EL (cell line): Measurements from ENCODE around the gene HEXIM1.

ENCODE experiments used
- DNase-seq: peaks from one replicate; pipeline ENCODE4 v3.0.0-alpha.2; 2016

Gene HEXIM1

DNA sequence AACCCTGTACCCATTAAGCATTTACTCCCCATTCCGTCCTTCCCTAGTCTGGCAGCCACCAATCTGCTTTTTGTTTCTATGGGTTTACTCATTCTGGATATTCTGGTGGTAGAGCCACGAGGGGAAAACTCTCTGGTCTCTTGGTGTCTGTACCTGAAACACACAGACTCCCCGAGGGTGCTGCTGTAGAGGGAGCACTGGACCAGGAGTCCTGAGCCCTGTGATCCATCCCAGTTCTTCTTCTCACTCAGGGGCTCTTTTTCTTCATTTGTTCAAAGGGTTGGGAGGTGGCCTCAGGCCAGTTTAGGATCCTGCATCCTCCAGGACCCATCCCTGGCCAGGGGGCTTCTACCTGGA is 27.5 kb downstream of the HEXIM1 start:
- no peak for DNase-seq

DNA sequence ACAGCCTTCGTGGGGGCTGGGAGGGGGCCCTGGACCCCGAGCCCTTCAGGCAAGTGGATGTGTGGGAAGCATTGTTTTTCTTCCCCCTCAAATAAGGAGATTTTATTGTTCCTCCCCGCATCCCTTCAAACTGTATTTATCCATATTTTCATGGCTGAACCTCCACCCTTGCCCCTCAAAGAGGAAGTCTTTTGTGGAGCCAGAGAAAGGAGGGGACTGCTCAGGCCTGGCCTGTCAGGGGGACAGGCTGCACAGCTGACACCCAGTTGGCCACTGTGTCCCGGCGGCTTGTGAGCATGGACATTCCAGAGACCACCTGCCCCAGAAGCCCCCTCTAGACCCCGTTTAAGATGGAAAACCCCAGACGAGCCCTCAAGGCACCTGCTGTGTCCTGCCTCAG is 29.3 kb downstream of the HEXIM1 start:
- DNase-seq: no peak

DNA sequence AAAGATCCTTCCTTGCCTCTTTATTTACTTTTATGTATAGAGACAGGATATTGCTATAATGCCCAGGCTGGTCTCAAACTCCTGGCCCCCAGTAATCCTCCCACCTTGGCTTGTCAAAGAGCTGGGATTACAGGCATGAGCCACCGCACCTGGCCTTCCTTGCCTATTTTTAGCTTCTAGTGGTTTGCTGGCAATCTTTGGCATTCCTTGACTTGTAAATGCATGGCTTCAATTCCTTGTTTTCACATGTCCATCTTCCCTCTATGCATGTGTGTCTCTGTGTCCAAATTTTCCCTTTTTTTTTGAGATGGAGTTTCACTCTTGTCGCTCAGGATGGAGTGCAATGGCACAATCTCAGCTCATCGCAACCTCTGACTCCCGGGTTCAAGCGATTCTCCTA is 35.9 kb downstream of the HEXIM1 start:
- no peak for DNase-seq

DNA sequence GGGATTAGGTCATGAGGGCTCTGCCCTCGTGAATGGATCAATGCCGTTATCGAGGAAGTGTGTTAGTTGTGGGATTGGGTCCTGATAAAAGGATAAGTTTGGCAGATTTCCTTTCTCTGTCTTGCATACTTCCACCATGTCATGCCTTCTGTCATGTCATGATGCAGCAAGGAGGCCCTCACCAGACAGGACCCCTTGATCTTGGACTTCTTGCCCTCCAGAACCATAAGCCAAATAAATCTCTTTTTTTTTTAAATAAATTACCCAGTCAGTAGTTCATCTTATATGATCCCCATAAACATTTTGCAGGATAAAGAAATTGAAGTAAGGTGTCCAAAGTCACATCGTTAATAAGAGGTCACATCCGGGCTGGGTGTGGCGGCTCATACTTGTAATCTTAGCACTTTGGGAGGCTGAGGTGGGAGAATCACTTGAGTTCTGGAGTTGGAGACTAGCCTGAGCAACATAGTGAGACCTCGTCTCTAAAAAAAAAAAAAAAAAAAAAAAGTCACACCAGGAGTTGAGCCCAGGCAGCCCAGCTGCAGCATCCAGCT is 38.6 kb downstream of the HEXIM1 start:
- DNase-seq: no peak

DNA sequence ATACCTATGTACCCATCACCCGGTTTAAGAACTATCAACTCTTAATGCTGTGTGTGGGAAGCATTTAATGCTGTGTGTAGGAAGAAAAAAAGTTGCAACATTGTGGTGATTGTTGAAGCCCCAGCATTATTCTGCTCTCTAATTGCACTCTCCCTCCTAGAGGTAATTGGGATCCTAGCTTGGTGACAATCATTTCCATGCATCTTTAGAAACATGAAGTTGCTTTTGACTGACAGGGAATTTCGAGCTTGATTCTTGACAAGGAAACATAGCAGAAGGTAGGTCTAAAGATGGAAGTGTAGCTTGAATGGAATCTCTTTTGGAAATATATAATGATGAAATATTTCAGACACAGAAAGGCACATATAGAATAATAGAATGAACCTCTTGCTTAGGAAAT is 40.7 kb downstream of the HEXIM1 start:
- no peak for DNase-seq

DNA sequence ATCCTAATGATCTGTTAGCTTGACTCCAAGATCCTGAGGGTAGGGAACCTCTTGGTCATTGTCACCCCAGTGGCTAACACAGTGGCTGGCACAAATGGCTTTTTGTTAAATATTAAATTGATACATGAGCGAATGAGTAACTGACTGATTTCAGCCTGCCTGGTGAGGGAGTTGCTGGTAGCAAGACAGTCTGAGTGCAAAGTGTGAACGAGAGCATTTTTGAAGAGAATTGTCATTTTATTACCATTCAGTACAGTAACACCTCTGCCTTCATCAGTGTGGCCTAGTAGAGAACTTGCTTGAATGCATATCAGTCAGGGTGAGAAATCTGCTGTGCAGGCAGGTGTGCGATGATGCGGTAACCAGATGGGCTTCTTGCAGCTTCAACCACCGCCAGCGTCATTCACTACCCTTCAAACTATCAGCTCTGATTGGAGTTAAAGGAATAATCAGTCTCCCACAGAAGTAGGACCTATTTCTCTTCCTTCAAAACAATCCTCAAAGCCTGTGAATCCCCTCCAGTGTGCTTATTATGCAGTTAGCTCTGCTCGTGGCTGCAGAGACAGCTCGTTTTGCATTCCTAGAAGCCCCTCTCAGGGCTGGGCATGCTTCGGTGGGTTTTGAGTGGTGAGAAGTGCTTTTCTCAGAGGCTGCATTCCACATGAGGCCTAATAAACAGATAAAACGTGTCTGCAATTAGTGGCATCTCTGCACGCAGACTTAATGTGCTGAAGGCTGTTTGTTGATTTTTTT is 42.4 kb downstream of the HEXIM1 start:
- DNase-seq: no peak

DNA sequence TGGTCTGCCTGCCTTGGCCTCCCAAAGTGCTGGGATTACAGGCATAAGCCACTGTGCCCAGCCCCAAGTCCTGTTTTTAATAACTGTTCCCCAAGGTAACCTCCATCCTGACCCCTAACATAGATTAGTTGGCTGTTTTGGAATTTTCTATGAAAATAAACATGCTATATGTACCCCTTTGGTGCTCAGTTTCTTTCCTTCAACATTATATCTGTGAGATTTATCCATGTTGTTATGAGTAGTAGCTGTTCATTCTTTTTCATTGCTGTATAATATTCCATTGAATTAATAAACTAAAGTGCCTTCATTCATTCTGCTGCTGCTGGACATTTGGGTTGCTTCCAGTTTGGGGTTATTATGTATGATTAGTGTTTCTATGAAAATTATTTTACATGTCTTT is 47.1 kb downstream of the HEXIM1 start:
- DNase-seq: no peak

DNA sequence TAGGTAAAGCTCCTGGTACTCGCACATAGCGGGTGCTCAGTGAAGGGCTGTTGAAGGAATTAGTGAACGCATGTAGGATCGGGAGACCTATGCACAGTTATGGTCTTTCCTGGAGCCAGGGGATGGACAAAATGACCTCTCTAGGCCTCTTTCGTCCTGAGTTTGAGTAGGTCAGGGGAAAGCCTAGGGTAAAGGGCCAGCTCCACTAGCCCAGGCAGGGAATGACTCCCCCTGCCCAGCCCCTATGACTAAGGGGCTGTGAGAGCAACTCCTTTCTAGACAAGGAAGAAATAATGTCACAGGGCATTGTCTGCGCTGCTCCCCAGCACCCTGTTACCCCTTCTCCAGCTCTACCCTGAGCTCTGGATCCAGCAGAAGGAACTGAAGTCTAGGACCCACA is 48.8 kb downstream of the HEXIM1 start:
- no peak for DNase-seq

DNA sequence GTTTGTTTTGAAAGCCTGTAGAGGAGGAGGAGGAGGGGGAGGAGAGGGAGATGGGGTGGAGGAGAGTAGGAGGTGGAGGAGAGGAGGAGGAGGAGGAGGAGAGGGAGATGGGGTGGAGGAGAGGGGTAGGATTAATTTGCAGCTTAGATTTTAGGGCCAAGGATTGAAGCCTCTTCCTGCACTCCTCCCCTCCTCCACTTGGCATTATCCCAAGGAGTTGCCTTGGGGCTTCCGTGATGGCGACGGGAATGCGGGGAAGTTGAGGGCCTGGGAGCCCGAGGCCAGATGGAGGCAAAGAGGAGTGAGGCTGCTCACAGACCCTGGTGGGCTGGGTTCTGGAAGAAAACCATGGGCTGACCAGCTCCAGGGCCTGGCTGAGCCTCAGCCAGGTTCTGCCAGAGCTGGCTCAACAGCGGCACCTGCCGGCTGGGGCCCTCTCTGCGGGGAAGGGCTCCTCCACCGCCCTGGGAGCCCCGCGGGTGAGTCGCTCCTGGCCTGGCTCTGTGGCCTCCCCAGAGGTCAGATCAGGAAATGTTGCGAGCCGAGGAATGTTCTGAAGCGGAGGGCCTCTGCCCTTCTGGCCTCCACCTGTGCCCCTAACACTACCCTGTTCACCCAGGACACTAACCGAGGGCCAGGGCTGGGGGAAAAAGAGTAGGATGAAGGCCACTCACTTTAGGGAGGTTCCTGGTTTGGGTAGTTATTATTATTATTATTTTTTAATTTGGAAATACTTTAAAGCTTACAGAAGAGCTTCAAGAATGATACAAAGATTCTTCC is 49.5 kb downstream of the HEXIM1 start:
- peak; percentile 90 for DNase-seq

DNA sequence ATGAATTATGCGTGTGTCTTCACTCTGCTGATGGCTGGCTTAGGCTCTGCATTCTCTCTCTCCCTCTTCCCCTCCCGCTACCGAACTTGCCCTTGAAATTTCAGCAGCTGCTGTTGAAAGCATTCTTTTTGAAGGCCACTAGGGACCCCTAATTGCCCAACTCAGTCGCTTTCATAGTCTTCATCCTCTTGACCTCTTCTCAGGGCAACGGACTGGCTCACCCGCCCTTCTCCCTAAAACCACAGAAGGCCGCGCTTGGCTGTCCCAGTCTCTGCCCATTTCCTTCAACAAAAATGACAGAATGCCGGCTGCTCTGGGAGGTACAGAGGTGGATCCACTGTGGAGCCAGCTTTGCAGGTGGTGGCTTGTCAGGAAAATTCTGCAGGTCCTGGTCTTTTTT is 52.4 kb downstream of the HEXIM1 start:
- DNase-seq: no peak

DNA sequence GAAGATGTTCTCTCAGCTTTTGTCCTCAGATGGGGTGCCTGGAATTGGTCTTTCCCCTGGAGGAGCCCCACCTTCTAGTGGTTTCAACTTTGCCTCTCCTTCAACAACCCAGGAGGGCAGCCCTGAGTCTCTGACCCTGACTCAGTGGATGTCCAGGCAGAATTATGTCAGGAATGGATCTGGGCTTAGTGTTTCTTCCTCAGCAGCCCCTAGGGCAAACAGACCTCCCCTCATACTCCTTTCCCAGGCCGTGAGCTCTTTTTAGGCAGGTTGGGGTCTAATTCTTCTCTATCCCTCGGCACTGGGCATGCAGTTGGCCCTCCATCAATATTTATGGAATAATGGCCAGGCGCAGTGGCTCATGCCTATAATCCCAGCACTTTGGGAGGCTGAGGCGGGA is 53.2 kb downstream of the HEXIM1 start:
- DNase-seq: no peak
